Measurements from ENCODE around the gene DZIP1. TPM values are rescaled to one million over a fixed set of nuclear protein-coding genes. Genes with fewer than 3 reads are reported as not detected.

Gene DZIP1
- total and polyA plus RNA-seq, 12 donors: 6.7 to 16.7 (median 9.9) TPM

GRCh38 chr13:95579303-95579702, 65.2 kb downstream of the DZIP1 start:
- 78 to 91% (median 85%) methylated on average over 3 of the region's 3 CpGs for WGBS, 4 donors

DNA sequence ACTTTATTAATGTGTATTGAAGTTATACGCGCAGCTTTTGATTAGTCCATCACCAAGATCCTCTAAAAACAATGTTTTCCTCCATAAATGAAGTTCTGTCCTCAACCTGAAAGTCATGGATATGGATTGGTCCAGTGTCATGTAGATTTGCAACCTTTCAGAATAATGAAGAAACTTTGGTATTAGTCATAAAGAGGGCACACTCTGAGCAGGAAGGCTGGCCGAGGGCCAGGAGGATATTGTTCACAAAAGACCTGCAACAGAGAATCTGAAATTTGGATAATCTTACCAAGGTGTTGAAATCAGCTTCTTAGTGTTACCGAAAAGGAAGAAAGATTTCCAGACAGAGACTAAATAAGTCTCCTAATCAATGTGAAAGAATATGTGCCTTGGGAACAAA, 71.3 kb downstream of the DZIP1 start:
- no peaks in the 10 kb centered on the region for H3K4me1 ChIP-seq (replicated peaks in 1 of 2)
- TF ChIP-seq, protein P1, sequence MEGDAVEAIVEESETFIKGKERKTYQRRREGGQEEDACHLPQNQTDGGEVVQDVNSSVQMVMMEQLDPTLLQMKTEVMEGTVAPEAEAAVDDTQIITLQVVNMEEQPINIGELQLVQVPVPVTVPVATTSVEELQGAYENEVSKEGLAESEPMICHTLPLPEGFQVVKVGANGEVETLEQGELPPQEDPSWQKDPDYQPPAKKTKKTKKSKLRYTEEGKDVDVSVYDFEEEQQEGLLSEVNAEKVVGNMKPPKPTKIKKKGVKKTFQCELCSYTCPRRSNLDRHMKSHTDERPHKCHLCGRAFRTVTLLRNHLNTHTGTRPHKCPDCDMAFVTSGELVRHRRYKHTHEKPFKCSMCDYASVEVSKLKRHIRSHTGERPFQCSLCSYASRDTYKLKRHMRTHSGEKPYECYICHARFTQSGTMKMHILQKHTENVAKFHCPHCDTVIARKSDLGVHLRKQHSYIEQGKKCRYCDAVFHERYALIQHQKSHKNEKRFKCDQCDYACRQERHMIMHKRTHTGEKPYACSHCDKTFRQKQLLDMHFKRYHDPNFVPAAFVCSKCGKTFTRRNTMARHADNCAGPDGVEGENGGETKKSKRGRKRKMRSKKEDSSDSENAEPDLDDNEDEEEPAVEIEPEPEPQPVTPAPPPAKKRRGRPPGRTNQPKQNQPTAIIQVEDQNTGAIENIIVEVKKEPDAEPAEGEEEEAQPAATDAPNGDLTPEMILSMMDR (IDR thresholded peaks at IDR 0.05): no peak
- no peak for TF ChIP-seq POLR2A (IDR thresholded peaks at IDR 0.05)
- intact Hi-C loops (cut with DNase I): no loop called here
- H3K36me3 ChIP-seq (replicated peaks in 1 of 2): no peaks in the 10 kb centered on the region
- H3K27ac ChIP-seq: no peak overlapping the region
- H3K27me3 ChIP-seq: no peaks in the 10 kb centered on the region
- no peak overlapping the region for H3K4me3 ChIP-seq
- H3K9me3 ChIP-seq (replicated peaks in 1 of 3): no peaks in the 10 kb centered on the region
- DNase-seq: peak in 3 of 7 donors; percentile 25 to 44 (median 26)
- WGBS, 4 donors: 74 to 88% (median 83%) methylated on average over 4 of the region's 4 CpGs

More at GRCh38 chr13:95579303-95579702, 65.2 kb downstream of the DZIP1 start:
- Histone ChIP-seq H3K27me3 (no peaks in the 10 kb centered on the region), H3K27ac (no peak overlapping the region), H3K9me3 (replicated peaks in 1 of 3) (no peaks in the 10 kb centered on the region), H3K36me3 (replicated peaks in 1 of 2) (no peaks in the 10 kb centered on the region), H3K4me3 (no peak overlapping the region), H3K4me1 (replicated peaks in 1 of 2) (no peaks in the 10 kb centered on the region)
- intact Hi-C loops (cut with DNase I): no loop called here
- TF ChIP-seq, protein P1 (IDR thresholded peaks at IDR 0.05): no peak
- no peak for TF ChIP-seq POLR2A (IDR thresholded peaks at IDR 0.05)
- no peak for DNase-seq

DNA sequence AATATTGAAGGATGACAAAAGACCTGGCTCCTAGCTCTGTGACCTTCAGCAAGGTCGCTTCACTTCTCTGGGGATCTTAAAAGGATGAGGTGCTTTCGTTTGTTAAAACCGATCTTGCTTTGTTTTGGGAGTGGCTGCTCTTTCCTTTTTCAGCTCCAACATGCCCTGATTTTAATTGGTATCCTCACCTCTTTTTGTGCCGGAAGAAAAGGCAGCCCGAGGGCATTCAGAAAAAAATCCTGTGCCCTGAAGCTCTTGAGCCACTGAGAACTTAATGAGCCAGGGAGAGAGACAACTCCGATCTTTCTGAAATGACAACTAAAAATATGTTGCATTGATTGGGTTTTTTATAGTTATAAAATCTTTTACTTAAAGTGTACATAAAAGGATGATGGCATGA, 72.6 kb downstream of the DZIP1 start:
- intact Hi-C loops (cut with DNase I): no loop called here
- Histone ChIP-seq H3K4me3 (no peak overlapping the region), H3K9me3 (replicated peaks in 1 of 3) (no peaks in the 10 kb centered on the region), H3K27ac (no peak overlapping the region), H3K4me1 (replicated peaks in 1 of 2) (no peaks in the 10 kb centered on the region), H3K36me3 (replicated peaks in 1 of 2) (no peaks in the 10 kb centered on the region), H3K27me3 (no peaks in the 10 kb centered on the region)
- DNase-seq: no peak
- TF ChIP-seq, protein P1 (IDR thresholded peaks at IDR 0.05): no peak
- TF ChIP-seq POLR2A (IDR thresholded peaks at IDR 0.05): no peak
- 54 to 66% (median 60%) methylated on average over 6 of the region's 6 CpGs for WGBS, 4 donors

GRCh38 chr13:95570016-95570415, 74.5 kb downstream of the DZIP1 start:
- H3K36me3 ChIP-seq (replicated peaks in 1 of 2): no peaks in the 10 kb centered on the region
- H3K4me1 ChIP-seq (replicated peaks in 1 of 2): no peaks in the 10 kb centered on the region
- H3K27ac ChIP-seq: no peak overlapping the region
- H3K27me3 ChIP-seq: no peaks in the 10 kb centered on the region
- WGBS, 4 donors: 76 to 87% (median 85%) methylated on average over 5 of the region's 5 CpGs
- no peak for DNase-seq
- intact Hi-C loops (cut with DNase I): no loop called here
- H3K9me3 ChIP-seq (replicated peaks in 1 of 3): no peaks in the 10 kb centered on the region
- TF ChIP-seq, protein P1 (IDR thresholded peaks at IDR 0.05): no peak
- TF ChIP-seq POLR2A (IDR thresholded peaks at IDR 0.05): no peak
- H3K4me3 ChIP-seq: no peak overlapping the region

Measured in adrenal gland (tissue), 12 donors.